HG03575 (cell line): ENCODE results near the gene COL9A2.
"Not testable (repeated sequence)": the region's sequence is repeated elsewhere in the genome, so short reads cannot be mapped to it uniquely, and the experiment has no call there.

Experiments
- ATAC-seq: cut with Tn5 transposase; IDR thresholded peaks from one replicate; pipeline ENCODE4 v1.9.1; 2021; ENCODE audit not compliant: unreplicated experiment, insufficient number of reproducible peaks, low FRiP score; ENCODE audit errors: extremely low read depth

COL9A2 gene

GRCh38 chr1:40331403-40331802 lies 14.3 kb upstream of the COL9A2 start:
- ATAC-seq: not testable (repeated sequence)

- ATAC-seq: no peak
These were observed 2.0 kb upstream of the COL9A2 start for GRCh38 chr1:40318970-40319621.

GRCh38 chr1:40318476-40318875 lies 1.4 kb upstream of the COL9A2 start:
- no peak for ATAC-seq

GRCh38 chr1:40317394-40318074 lies 448 bp upstream of the COL9A2 start:
- no peak for ATAC-seq

- ATAC-seq: no peak
These were observed 1.1 kb downstream of the COL9A2 start for GRCh38 chr1:40315795-40316594.

- no peak for ATAC-seq
These were observed 1.8 kb downstream of the COL9A2 start for GRCh38 chr1:40315239-40315794.

GRCh38 chr1:40314721-40315238 lies 2.3 kb downstream of the COL9A2 start:
- ATAC-seq: no peak

GRCh38 chr1:40313958-40314720 lies 2.9 kb downstream of the COL9A2 start:
- ATAC-seq: no peak

- ATAC-seq: no peak
These were observed 3.6 kb downstream of the COL9A2 start for GRCh38 chr1:40313329-40313957.

GRCh38 chr1:40312238-40313205 lies 4.6 kb downstream of the COL9A2 start:
- ATAC-seq: no peak

- no peak for ATAC-seq
These were observed 5.4 kb downstream of the COL9A2 start for GRCh38 chr1:40311692-40312091.

GRCh38 chr1:40310983-40311642 lies 6.0 kb downstream of the COL9A2 start:
- ATAC-seq: no peak

- ATAC-seq: no peak
These were observed 7.0 kb downstream of the COL9A2 start for GRCh38 chr1:40310129-40310461.

- no peak for ATAC-seq
These were observed 7.5 kb downstream of the COL9A2 start for GRCh38 chr1:40309374-40310128.

GRCh38 chr1:40308036-40308727 lies 8.9 kb downstream of the COL9A2 start:
- ATAC-seq: no peak

- ATAC-seq: no peak
These were observed 9.9 kb downstream of the COL9A2 start for GRCh38 chr1:40307186-40307585.
